ENCODE results near the gene ENTPD5. TPM values are rescaled to one million over a fixed set of nuclear protein-coding genes. Genes with fewer than 3 reads are reported as not detected.

Gene ENTPD5
- total RNA-seq, 1 experiment from 2014 or later: 6.8 TPM

- peak overlapping the region; percentile 70 for H3K4me2 ChIP-seq (ENCODE audit: insufficient read depth, insufficient read length, low read length)
- H2BK120ac ChIP-seq (ENCODE audit: low read depth, low read length, poor library complexity, severe bottlenecking): no peak overlapping the region
- no peaks in the 10 kb centered on the region for H3K79me1 ChIP-seq (ENCODE audit: insufficient read depth, low read depth, low read length, poor library complexity, severe bottlenecking)
- no peak overlapping the region for H3K23ac ChIP-seq (ENCODE audit: insufficient read length, low read depth, low read length)
- H3K9me3 ChIP-seq (ENCODE audit: control insufficient read depth, low read depth, low read length): no peaks in the 10 kb centered on the region
- no peaks in the 10 kb centered on the region for H3K4me1 ChIP-seq (ENCODE audit: insufficient read depth, low read length)
- no peak overlapping the region for H3T11ph ChIP-seq (ENCODE audit: low read length)
- no peak overlapping the region for H4K8ac ChIP-seq (replicated peaks; ENCODE audit: insufficient read length, low read depth, low read length)
- no peak for TF ChIP-seq CTCF (conservative IDR thresholded peaks at IDR 0.05)
- H3K9ac ChIP-seq (ENCODE audit: extremely low read depth, insufficient read length, low read length): no peak overlapping the region
- H2AK5ac ChIP-seq (ENCODE audit: insufficient read length, low read length): no peak overlapping the region
- Mint-ChIP-seq H3K27ac (0 out of 7 replicates have a peak overlapping the region, but pooled peaks of 1 of the 3 experiments have one; percentile 91), H3K27me3 (ENCODE audit: low read depth) (no peaks in the 10 kb centered on the region; the same call in 1 of the 2 replicates), H3K4me3 (peak overlapping the region; percentile 87 to 94), H3K4me1 (peaks cover 10 to 12% of the 10 kb centered on the region in 2 experiments), H3K9me3 (no peaks in the 10 kb centered on the region), H3K36me3 (ENCODE audit: insufficient read depth in 1 of 3, low read depth in 3 of 3) (peaks cover 0 to 4% (median 0%) of the 10 kb centered on the region in 3 experiments; a peak in 1 of 7 replicates)
- H3K4ac ChIP-seq (ENCODE audit: low read depth, low read length): no peak overlapping the region
- H2BK20ac ChIP-seq (ENCODE audit: low read depth, low read length, poor library complexity, severe bottlenecking): no peak overlapping the region
- no peaks in the 10 kb centered on the region for H3K27me3 ChIP-seq (ENCODE audit: insufficient read depth, low read length)
- H4K5ac ChIP-seq (ENCODE audit: insufficient read length, low read depth, low read length): no peak overlapping the region
- no CpG with 5 or more reads among the region's 8 CpGs for WGBS (ENCODE audit: extremely low coverage, insufficient read length, low lambda C conversion rate)
- H3K79me2 ChIP-seq (ENCODE audit: insufficient read depth, low read length): no peaks in the 10 kb centered on the region
- no peak overlapping the region for H2BK15ac ChIP-seq (ENCODE audit: low read depth, low read length)
- H2BK12ac ChIP-seq (ENCODE audit: insufficient read length, low read depth, low read length): no peak overlapping the region
- no peak overlapping the region for H3K27ac ChIP-seq (ENCODE audit: insufficient read length, low read depth, low read length)
- H4K91ac ChIP-seq (ENCODE audit: insufficient read length, low read depth, low read length): no peak overlapping the region
- no peak overlapping the region for H2BK5ac ChIP-seq (ENCODE audit: insufficient read length, low read length)
- no peak for DNase-seq
- no peak overlapping the region for H3K14ac ChIP-seq (ENCODE audit: insufficient read depth, low read length)
- H3K23me2 ChIP-seq (ENCODE audit: insufficient read length, low read depth, low read length, poor library complexity, severe bottlenecking): peaks cover 11% of the 10 kb centered on the region
- H3K56ac ChIP-seq (ENCODE audit: insufficient read length, low read depth, low read length): no peak overlapping the region
- no peak overlapping the region for H2AFZ ChIP-seq (ENCODE audit: low read length)
- H3K18ac ChIP-seq (ENCODE audit: insufficient read length, low read depth, low read length): no peak overlapping the region
- no peaks in the 10 kb centered on the region for H4K20me1 ChIP-seq (ENCODE audit: control insufficient read depth, insufficient read depth, insufficient read length)
Observed at GRCh38 chr14:74018174-74018585, 908 bp downstream of the ENTPD5 start.
